ENCODE data around the gene USP12.

USP12 gene

DNA sequence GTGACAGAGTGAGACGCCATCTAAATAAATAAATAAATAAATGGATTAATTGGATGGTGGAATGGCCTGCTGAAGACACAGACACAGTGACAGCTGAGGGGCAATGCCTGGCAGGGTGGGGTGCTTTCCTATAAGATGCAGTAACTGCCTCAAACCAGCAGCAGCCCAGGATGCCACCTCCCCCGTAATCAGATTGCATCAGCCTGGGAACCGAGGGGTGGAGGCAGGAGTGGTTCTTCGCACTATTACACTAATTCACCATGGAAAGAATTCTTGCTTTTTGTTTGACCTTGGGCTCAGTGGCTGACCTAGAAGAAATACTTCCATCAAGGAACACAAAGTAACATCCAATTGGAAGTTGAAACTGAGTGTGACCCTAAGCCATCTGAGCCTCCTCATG, 31.6 kb upstream of the USP12 start:
- H3K4me3 ChIP-seq (ENCODE audit: low read depth, low read length) = no peak overlapping the region

DNA sequence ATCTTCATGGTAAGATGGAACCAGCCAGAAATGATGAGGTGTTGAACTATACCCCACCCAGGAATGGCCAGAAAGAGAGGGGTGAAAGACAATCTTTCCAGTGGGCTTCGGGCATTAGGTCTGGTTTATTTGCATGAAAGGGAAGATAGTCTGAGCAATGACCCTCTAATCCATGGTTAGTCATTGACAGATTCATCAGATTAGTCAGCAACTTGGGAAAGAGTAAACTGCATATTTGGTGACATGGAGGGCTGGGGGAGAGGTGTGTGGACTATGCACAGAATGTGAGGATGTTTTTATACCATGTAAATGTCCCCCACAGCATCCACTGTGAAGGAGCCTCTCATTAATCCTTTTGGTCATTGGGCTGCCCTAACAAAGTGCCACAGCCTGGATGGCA, 30.1 kb upstream of the USP12 start:
- TF ChIP-seq, protein P1, sequence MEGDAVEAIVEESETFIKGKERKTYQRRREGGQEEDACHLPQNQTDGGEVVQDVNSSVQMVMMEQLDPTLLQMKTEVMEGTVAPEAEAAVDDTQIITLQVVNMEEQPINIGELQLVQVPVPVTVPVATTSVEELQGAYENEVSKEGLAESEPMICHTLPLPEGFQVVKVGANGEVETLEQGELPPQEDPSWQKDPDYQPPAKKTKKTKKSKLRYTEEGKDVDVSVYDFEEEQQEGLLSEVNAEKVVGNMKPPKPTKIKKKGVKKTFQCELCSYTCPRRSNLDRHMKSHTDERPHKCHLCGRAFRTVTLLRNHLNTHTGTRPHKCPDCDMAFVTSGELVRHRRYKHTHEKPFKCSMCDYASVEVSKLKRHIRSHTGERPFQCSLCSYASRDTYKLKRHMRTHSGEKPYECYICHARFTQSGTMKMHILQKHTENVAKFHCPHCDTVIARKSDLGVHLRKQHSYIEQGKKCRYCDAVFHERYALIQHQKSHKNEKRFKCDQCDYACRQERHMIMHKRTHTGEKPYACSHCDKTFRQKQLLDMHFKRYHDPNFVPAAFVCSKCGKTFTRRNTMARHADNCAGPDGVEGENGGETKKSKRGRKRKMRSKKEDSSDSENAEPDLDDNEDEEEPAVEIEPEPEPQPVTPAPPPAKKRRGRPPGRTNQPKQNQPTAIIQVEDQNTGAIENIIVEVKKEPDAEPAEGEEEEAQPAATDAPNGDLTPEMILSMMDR (IDR thresholded peaks at IDR 0.05; ENCODE audit: low read depth, low read length) = no peak
- no peak overlapping the region for H3K4me3 ChIP-seq (ENCODE audit: low read depth, low read length)

More for the DNA sequence above, 31.6 kb upstream of the USP12 start:
- TF ChIP-seq, protein P1 (IDR thresholded peaks at IDR 0.05; ENCODE audit: low read depth, low read length) = no peak

DNA sequence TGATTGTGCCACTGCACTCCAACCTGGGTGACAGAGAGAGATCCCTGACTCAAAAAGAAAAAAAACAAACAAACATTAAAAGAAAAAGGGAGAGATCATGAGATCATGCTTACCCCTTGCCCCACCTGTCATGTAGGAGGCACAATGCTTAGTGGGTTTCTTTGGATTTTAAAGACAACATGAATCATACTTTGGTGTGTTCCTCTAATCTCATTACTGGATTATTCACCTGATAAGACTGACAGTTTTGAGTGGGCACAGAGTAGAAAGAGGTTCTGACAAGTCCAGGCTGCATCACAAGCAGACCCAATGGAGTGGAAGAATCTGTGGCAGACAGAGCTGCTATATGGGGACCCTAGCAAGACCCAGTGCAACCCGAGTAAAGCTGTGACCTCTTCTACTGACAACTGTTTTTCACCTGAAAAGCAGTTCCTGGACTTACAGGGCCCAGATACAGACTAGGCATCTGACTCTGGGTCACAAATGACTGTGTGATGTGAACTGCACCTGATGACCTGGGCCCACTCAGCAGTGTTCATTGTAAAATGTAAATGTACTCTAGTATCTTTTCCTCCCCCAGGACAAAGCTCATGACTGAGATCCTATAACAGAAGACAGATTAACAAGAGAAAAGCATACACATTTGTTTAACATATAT, 28.9 kb upstream of the USP12 start:
- TF ChIP-seq, protein P1 (IDR thresholded peaks at IDR 0.05; ENCODE audit: low read depth, low read length) = no peak
- no peak overlapping the region for H3K4me3 ChIP-seq (ENCODE audit: low read depth, low read length)

DNA sequence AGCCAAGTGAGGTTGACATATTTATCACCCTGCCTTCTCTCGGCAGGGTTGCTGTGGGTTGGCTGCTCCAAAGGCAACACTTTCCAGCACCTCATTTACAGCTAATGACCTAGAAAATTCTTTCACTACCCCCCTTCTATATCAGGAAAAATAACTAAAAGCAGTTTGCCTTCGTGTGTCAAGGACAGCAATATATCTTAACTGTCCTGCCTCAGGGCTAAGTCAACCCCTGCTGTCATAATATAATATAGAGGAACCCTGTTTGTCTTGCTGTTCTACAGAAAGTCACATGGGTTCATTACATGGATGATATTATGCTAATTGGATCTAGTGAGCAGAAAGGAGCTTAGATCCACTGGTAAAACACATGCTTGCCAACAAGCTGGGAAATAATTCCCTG, 28.1 kb upstream of the USP12 start:
- TF ChIP-seq, protein P1 (IDR thresholded peaks at IDR 0.05; ENCODE audit: low read depth, low read length) = no peak
- H3K4me3 ChIP-seq (ENCODE audit: low read depth, low read length) = no peak overlapping the region

DNA sequence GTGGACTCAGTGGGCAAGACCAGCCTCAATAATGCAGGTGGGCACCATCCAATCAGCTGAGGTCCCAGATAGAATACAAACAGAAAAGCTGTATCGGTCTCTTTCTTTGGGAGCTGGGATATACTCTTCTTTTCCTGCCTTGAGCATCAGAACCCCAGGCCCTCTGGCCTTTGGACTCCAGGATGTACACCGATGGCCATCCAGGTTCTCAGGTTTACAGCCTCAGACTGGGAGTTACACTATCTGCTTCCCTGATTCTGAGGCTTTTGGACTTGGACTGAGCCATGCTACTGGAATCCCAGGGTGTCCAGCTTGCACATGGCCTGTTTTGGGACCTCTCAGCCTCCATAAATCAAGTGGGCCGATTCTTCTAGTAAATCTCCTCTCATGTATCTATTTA, 27.6 kb upstream of the USP12 start:
- H3K4me3 ChIP-seq (ENCODE audit: low read depth, low read length) = no peak overlapping the region
- TF ChIP-seq, protein P1 (IDR thresholded peaks at IDR 0.05; ENCODE audit: low read depth, low read length) = no peak

DNA sequence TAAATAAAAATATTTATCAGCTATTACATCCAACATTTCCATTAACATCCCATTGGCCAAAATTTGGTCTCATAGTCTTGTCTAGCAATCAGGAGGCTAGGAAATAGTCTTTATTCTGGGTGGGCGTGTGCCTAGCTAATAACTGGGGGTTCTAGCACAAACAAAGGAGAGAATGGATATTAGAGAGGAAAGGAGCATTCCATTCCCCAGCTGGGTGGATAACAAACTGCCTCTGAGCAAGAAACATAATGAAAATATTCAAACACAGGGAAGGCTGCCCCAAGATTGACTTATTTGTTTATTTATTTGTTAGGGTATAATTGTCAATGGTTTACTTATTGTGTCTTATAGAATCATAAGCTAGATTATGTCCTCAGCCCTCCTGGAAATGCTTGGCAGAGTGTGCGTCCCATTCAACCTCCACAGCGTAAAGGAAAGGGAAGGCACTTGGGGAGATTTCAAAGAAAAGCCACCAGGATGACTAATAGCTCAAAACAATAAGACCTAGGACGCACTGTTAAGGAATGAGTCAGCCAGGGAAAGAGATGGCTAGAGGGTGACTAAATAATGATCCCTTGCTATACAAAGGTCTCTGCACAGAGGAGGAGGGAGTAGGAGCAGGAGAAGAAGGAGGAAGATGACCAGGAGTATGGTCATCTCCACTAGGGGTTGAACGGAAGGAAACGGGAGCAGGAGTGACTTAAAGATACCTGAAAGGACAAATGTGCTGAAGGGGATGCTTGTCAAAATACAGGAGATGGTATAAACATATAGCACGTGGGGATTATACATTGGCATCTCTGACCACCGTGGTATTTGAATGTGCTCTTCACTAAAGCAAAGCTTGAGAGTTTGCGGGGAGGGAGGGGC, 23.5 kb upstream of the USP12 start:
- no peak overlapping the region for H3K4me3 ChIP-seq (ENCODE audit: low read depth, low read length)
- TF ChIP-seq, protein P1 (IDR thresholded peaks at IDR 0.05; ENCODE audit: low read depth, low read length) = no peak

DNA sequence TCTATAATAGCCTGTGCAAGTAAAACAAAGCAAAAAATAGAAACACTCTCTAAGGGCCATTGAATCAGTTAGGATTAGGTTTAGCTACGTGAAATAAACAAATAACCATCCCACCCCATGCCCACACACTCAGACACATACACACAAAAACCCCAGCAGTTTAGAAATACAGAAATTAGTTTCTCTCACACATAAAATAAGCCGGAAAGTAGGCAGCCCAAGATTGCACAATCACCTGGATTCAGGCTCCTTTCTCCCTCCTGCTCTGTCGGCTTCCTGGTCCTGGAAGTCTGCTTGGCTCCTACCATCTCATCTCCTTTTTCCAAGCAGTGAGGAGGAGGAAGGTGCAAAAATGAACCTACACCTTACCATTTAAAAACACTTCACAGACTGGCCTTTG, 22.6 kb upstream of the USP12 start:
- no peak overlapping the region for H3K4me3 ChIP-seq (ENCODE audit: low read depth, low read length)
- TF ChIP-seq, protein P1 (IDR thresholded peaks at IDR 0.05; ENCODE audit: low read depth, low read length) = no peak

Data from WI38 (cell line).